DOHH2 (cell line): ENCODE data around the gene CALN1.

Experiments
- H3F3A ChIP-seq: fragments of 200-600 bp; sonication (generic), shearing (Covaris generic); 2 replicates; pipeline ENCODE4 v1.6.0; 2016; ENCODE audit warnings: antibody characterized with exemption, mild to moderate bottlenecking; ENCODE audit not compliant: control insufficient read depth, insufficient read depth
- H3K27ac ChIP-seq: fragments of 200-600 bp; sonication (generic); 2 replicates; pipeline ENCODE4 v1.5.1; 2014; ENCODE audit warnings: low read depth, mild to moderate bottlenecking, low read length, moderate library complexity
- H3K27me3 ChIP-seq: fragments of 200-600 bp; sonication (generic); 2 replicates; pipeline ENCODE4 v1.6.1; 2014; ENCODE audit warnings: mild to moderate bottlenecking, low read length, mixed read lengths; ENCODE audit not compliant: control insufficient read depth
- H3K36me3 ChIP-seq: fragments of 200-600 bp; sonication (generic); 2 replicates; pipeline ENCODE4 v1.6.1; 2014; ENCODE audit warnings: mild to moderate bottlenecking, low read length, moderate library complexity, mixed read lengths; ENCODE audit not compliant: control insufficient read depth
- H3K4me1 ChIP-seq: fragments of 200-600 bp; sonication (generic); 2 replicates; pipeline ENCODE4 v1.6.1; 2014; ENCODE audit warnings: mild to moderate bottlenecking, low read length, mixed read lengths; ENCODE audit not compliant: control insufficient read depth
- H3K4me2 ChIP-seq: fragments of 200-600 bp; sonication (generic); 2 replicates; pipeline ENCODE4 v1.6.0; 2014; ENCODE audit warnings: mild to moderate bottlenecking, low read length, moderate library complexity
- H3K4me3 ChIP-seq: fragments of 200-600 bp; sonication (generic); 2 replicates; pipeline ENCODE4 v1.5.1; 2014; ENCODE audit warnings: mild to moderate bottlenecking, low read length, mixed read lengths
- H3K79me2 ChIP-seq: fragments of 200-600 bp; sonication (generic); 2 replicates; pipeline ENCODE4 v1.6.1; 2014; ENCODE audit warnings: mild to moderate bottlenecking, low read length, mixed read lengths; ENCODE audit not compliant: control insufficient read depth
- H3K9me2 ChIP-seq: fragments of 200-600 bp; sonication (generic); replicated peaks from 2 replicates; pipeline ENCODE4 v1.6.1; 2014; ENCODE audit warnings: mild to moderate bottlenecking, low read length, mixed read lengths; ENCODE audit not compliant: control insufficient read depth
- H3K9me3 ChIP-seq: fragments of 200-600 bp; sonication (generic); 2 replicates; pipeline ENCODE4 v1.6.1; 2014; ENCODE audit warnings: antibody characterized with exemption, low read length, mixed read lengths; ENCODE audit not compliant: control insufficient read depth, insufficient read depth
- H4K20me1 ChIP-seq: fragments of 200-600 bp; sonication (generic); 2 replicates; pipeline ENCODE4 v1.6.0; 2014; ENCODE audit warnings: low read depth, mild to moderate bottlenecking, antibody characterized with exemption, low read length, moderate library complexity; ENCODE audit not compliant: control insufficient read depth, insufficient read depth
- CTCF ChIP-seq: fragments of 200-600 bp; sonication (generic); IDR thresholded peaks from one replicate; pipeline ENCODE4 v1.5.1; 2014; ENCODE audit warnings: antibody characterized with exemption, mild to moderate bottlenecking, low read depth, low read length; ENCODE audit not compliant: poor library complexity, severe bottlenecking
- EZH2phosphoT487 ChIP-seq: fragments of 200-600 bp; sonication (generic); IDR thresholded peaks from 2 replicates; pipeline ENCODE4 v1.6.1; 2017; ENCODE audit warnings: borderline replicate concordance, mild to moderate bottlenecking, antibody characterized with exemption, low read length, moderate library complexity, mixed read lengths

The CALN1 gene

GRCh38 chr7:71808115-71808514, 604.0 kb downstream of the CALN1 start:
- no peak overlapping the region for H3K4me3 ChIP-seq
- H3K9me3 ChIP-seq: peaks cover 15% of the 10 kb centered on the region; the same call in 1 of the 2 replicates
- H3K27me3 ChIP-seq: no peaks in the 10 kb centered on the region
- no peaks in the 10 kb centered on the region for H4K20me1 ChIP-seq
- no peak overlapping the region for H3K4me2 ChIP-seq
- no peaks in the 10 kb centered on the region for H3K4me1 ChIP-seq
- H3K79me2 ChIP-seq: no peaks in the 10 kb centered on the region
- H3K27ac ChIP-seq: no peak overlapping the region
- no peaks in the 10 kb centered on the region for H3F3A ChIP-seq
- H3K9me2 ChIP-seq: no peaks in the 10 kb centered on the region
- no peaks in the 10 kb centered on the region for H3K36me3 ChIP-seq
- no peak for TF ChIP-seq CTCF
- TF ChIP-seq EZH2phosphoT487: no peak

- H3K4me1 ChIP-seq: no peaks in the 10 kb centered on the region
- no peak overlapping the region for H3K27ac ChIP-seq
- H3K36me3 ChIP-seq: no peaks in the 10 kb centered on the region
- H3F3A ChIP-seq: no peaks in the 10 kb centered on the region
- no peaks in the 10 kb centered on the region for H3K9me2 ChIP-seq
- peaks cover 14% of the 10 kb centered on the region; the same call in 1 of the 2 replicates for H3K9me3 ChIP-seq
- no peak overlapping the region for H3K4me2 ChIP-seq
- H3K4me3 ChIP-seq: no peak overlapping the region
- no peaks in the 10 kb centered on the region for H3K27me3 ChIP-seq
- H4K20me1 ChIP-seq: no peaks in the 10 kb centered on the region
- no peak for TF ChIP-seq CTCF
- no peak for TF ChIP-seq EZH2phosphoT487
- H3K79me2 ChIP-seq: no peaks in the 10 kb centered on the region
Observed at GRCh38 chr7:71804256-71804655, 607.9 kb downstream of the CALN1 start.

- Histone ChIP-seq H3K4me1 (no peaks in the 10 kb centered on the region), H3K9me2 (no peaks in the 10 kb centered on the region)
- TF ChIP-seq EZH2phosphoT487 (no peak), CTCF (no peak)
Observed at GRCh38 chr7:71801976-71802375, 610.2 kb downstream of the CALN1 start.

More at GRCh38 chr7:71801976-71802375, 610.2 kb downstream of the CALN1 start:
- Histone ChIP-seq H3K4me2 (no peak overlapping the region), H3K9me3 (peaks cover 10% of the 10 kb centered on the region; the same call in 1 of the 2 replicates), H3K4me3 (no peak overlapping the region), H3K36me3 (no peaks in the 10 kb centered on the region), H3K79me2 (no peaks in the 10 kb centered on the region), H4K20me1 (no peaks in the 10 kb centered on the region), H3K27me3 (no peaks in the 10 kb centered on the region), H3F3A (no peaks in the 10 kb centered on the region), H3K27ac (no peak overlapping the region)
